ENCODE measurements around the gene CD44.

Gene CD44

GRCh38 chr11:35138058-35138457 is 913 bp upstream of the CD44 start:
- in situ Hi-C loops (cut with HindIII; ENCODE audit: low sequenced_read_pairs): no loop called here
- H3K4me3 ChIP-seq (ENCODE audit: low read depth, low read length): peak overlapping the region; percentile 96
- TF ChIP-seq CTCF (IDR thresholded peaks at IDR 0.05; ENCODE audit: low read depth, low read length, missing control alignments): no peak

GRCh38 chr11:35138606-35138942 is 397 bp upstream of the CD44 start:
- peak overlapping the region; percentile 96 for H3K4me3 ChIP-seq (ENCODE audit: low read depth, low read length)
- DNase-seq (ENCODE audit: low read depth): no peak
- in situ Hi-C loops (cut with HindIII; ENCODE audit: low sequenced_read_pairs): no loop called here
- TF ChIP-seq CTCF (IDR thresholded peaks at IDR 0.05; ENCODE audit: low read depth, low read length, missing control alignments): no peak

More at GRCh38 chr11:35138058-35138457, 913 bp upstream of the CD44 start:
- DNase-seq (ENCODE audit: low read depth): no peak

- no peak for TF ChIP-seq CTCF (IDR thresholded peaks at IDR 0.05; ENCODE audit: low read depth, low read length, missing control alignments)
- H3K4me3 ChIP-seq (ENCODE audit: low read depth, low read length): peak overlapping the region; percentile 96
- in situ Hi-C loops (cut with HindIII; ENCODE audit: low sequenced_read_pairs): no loop called here
- no peak for DNase-seq (ENCODE audit: low read depth)
Measured at GRCh38 chr11:35139722-35140282, 831 bp downstream of the CD44 start.

GRCh38 chr11:35141071-35141470 is 2.1 kb downstream of the CD44 start:
- peak overlapping the region; percentile 96 for H3K4me3 ChIP-seq (ENCODE audit: low read depth, low read length)
- no peak for TF ChIP-seq CTCF (IDR thresholded peaks at IDR 0.05; ENCODE audit: low read depth, low read length, missing control alignments)
- in situ Hi-C loops (cut with HindIII; ENCODE audit: low sequenced_read_pairs): no loop called here
- DNase-seq (ENCODE audit: low read depth): no peak

- no peak for TF ChIP-seq CTCF (IDR thresholded peaks at IDR 0.05; ENCODE audit: low read depth, low read length, missing control alignments)
- DNase-seq (ENCODE audit: low read depth): no peak
- peak overlapping the region; percentile 96 for H3K4me3 ChIP-seq (ENCODE audit: low read depth, low read length)
- in situ Hi-C loops (cut with HindIII; ENCODE audit: low sequenced_read_pairs): no loop called here
Measured at GRCh38 chr11:35141571-35141971, 2.6 kb downstream of the CD44 start.

- in situ Hi-C loops (cut with HindIII; ENCODE audit: low sequenced_read_pairs): no loop called here
- no peak for TF ChIP-seq CTCF (IDR thresholded peaks at IDR 0.05; ENCODE audit: low read depth, low read length, missing control alignments)
- H3K4me3 ChIP-seq (ENCODE audit: low read depth, low read length): peak overlapping the region; percentile 96
- DNase-seq (ENCODE audit: low read depth): no peak
Measured at GRCh38 chr11:35142481-35143075, 3.6 kb downstream of the CD44 start.

Measured in astrocyte of the cerebellum (primary cell).